ENCODE data around the gene DUSP23.

The DUSP23 gene

DNA sequence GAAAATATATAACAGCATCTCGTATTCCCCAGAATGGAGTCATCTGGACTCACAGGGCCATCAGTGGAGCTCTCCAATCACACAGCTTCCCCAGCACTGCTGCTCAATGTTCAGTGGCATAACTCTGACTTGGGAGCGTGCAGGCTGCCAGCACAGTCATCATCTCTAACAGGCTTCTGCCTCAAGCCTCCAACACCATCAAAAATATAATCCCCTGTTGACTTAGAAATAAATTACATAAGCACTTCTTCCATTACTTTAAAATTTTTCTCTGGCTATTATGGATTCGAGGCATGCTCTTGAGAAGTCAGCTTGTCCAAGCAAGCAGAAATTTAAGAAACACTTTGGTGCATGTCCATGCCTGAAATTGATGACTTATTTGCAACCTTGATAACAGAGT is 6.2 kb downstream of the DUSP23 start:
- no peak for DNase-seq

DNA sequence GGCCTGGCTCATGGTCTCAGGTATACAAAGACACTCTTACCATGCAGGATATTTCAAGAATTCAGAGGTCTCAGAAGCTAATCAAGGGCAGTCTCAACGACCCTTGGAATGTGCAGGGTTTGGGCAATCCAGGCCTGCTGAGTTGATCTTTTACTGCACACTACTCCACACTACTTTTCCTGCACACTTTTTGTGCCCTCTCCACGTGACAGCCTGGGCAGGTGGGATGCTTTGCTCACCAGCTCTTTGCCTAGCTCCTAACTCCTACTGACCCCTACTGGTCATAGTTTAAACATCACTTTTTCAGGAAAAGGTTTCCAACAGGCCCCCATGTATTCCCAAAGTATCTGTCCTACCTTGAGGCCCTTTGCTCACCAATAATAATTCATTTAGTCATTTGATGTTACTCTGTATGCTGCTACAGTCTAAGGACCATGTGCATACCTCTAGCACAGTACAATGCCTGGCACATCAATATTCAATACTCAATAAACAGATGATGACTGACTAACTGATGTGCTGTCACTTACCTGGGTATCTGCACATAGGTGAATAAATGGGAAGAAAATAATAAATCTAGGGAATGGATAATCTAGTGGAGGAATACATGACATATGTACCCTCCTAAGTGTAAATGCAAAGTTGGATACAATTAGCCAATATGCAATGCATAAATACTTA is 9.6 kb downstream of the DUSP23 start:
- DNase-seq: no peak

DNA sequence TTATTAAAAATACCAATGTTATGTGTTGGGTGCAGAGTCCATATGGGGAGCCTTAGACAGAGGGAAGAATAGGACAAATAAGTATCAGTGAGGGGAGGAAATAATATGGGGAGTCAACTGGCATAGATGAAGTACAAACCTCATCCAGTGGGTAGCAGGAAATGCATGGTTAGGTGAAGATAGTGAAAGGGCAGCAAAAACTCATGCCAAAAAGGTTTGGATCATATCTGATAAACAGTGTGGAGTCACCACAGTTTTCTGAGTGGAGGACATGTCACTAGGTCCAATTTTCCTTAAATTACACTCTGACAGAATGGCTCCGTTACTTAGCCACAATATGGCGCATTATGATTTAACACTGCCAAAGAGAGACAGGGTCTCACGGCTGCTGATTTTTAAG is 10.3 kb downstream of the DUSP23 start:
- DNase-seq: no peak

- DNase-seq: no peak
Measured at GRCh38 chr1:159791461-159791860, 10.7 kb downstream of the DUSP23 start.

DNA sequence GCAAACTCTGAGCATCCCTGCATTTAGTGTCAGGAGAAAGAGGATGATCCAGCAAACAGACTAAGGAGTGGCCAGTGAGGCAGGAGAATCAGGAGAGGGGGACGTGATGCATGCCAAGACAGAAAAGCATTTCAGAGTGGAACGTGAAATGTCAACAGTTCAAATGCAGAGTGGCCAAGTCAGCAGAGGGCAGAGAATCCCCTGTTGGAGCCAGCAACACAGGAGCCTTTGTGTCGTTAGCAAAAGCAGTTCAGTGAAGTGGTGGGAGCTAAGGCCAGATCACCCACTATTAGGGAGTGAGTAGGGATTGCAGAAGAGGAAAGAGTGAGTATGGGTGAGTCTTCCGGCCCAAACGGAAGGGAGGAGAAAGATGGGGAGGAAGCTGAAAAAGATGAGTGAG is 14.8 kb downstream of the DUSP23 start:
- DNase-seq: no peak

DNA sequence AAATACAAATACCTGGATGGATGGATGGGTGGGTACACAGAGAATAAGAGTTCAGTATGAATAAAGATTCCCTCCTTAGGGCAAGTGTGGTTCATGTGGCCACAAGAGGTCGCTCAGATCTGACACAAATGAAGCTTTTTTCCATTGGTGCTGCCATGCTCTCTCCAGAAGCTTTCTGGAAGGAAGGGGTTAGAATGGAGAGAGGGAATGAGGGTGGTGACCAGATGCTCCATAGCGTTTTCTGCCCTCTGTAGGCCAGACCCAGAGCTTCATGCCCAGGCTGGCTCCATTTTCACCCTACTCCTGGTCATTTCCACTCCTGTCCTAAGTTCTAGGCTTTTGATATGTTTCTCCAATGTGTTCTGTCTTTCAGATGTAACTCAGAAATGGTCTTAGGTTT is 18.1 kb downstream of the DUSP23 start:
- peak; percentile 51 for DNase-seq

DNA sequence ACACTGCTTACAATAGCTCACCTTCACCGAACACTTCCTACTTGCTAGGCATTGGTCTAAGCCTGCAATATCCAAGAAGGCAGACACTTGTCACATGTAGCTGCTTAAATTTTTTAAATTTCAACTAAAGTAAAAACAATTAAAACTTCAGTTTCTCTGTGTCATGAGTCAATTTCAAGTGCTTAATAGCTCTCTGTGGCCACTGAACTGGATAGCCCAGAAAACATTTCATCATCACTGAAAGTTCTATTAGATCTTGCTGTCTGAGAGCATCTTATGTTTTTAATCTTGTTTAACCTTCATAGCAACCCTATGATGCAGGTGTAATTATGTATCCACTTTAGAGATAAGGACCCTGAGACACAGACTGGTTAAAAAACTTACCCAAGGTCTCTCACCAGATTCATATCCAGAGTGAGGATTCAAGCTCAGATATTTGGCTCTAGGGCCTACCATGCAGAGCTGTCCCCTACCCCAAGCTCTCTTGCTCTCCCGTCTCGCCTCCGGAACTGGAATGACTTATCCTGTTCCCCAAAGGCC is 18.8 kb downstream of the DUSP23 start:
- no peak for DNase-seq

DNA sequence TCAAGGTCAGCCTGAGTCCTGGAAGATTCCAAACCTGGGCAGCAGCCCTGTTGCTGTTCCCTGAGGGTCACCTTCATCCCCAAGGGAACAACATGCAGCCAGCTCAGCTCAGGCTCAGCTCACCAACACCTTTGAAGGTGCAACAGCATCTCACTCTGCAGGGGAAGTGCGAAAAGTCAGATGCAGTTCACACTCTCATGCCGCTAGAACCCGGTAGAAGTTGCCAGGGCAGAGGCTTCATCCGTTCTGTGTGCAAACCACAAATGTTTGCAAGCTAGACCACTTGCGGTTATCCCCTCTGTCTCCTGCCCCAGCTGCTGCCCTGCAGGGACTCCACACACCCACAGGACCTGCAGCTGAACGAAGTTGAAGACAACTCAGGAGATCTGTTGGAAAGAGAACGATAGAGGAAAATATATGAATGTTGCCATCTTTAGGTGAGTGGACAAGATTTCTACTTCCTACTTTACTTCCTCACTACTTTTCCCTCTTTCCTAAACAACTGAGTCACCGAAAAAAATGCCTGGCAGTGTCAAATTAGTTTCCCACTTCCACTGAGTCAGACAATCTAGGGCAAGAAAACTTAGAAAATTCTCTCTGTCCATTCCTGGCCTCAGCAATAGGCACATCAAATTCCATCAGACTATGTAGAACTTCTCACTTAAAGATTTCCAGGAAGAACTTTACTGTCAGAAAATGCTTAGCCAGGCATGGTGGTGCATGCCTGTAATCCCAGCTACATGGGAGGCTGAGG is 19.6 kb downstream of the DUSP23 start:
- DNase-seq: no peak

GRCh38 chr1:159802111-159802510 is 21.3 kb downstream of the DUSP23 start, which contains the start of gene FCRL6:
FCRL6 (plus strand) TSS chr1:159802360; CDS start chr1:159802425, 65 bp downstream.
- DNase-seq: no peak

DNA sequence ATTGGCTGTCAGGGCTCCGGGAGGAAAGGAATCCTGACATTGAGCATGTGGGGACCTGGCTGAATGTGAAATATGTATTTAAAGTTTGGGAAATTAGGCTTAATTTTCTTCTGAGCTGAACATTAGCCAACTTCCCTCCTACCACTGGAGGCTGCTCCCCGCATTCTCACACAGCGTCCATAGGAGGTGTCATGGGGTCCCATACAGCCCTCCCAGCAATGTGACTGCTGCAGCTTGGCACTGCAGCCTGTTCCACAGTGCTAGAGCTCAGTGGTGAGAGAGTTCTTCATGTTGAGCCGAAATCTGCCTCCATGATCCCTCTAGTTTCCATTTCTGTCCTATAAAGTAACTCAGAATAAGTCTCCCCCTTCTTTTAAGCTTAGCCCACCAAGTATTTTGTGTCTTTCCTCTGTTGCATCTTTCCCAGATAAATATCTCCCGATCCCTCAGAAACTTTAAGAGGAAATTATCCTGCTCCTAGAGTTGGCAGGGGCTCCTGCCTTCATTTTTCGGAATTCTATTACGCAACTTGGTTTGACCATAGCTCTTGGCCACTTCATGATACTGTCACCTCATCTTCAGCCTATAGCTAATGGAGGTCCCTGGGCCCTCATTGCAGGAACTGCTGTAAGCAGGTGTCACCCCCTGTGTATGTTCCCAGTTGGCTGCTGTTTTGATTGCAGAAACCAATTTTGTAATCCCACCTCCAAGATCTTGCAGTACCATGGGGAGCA is 23.4 kb downstream of the DUSP23 start:
- no peak for DNase-seq

- DNase-seq: no peak
Measured at GRCh38 chr1:159804924-159805323, 24.2 kb downstream of the DUSP23 start.

GRCh38 chr1:159815926-159816325 is 35.2 kb downstream of the DUSP23 start:
- DNase-seq: no peak

- no peak for DNase-seq
Measured at GRCh38 chr1:159817276-159818041, 36.7 kb downstream of the DUSP23 start.

- DNase-seq: peak; percentile 16
Measured at GRCh38 chr1:159821171-159821867, 40.6 kb downstream of the DUSP23 start.

DNA sequence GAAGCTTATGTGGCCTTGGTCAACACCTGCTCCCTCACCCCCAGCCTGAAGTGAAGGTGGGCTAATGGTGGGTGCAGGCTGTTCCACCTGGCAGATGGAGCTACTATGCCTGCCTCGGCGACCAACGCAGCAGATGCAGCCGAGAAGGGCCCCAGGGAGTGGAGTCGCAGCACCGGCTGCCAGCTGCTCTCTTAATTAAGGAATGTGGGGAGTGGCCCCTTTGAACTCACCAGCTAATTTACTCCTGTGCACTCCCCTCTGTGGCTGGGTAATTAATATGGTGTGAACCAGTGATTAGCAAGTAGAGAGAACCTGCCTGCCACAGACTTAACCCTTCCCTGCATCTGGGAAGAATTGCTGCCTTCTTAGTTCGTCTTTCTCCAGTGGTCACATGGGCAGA is 42.6 kb downstream of the DUSP23 start:
- peak; percentile 41 for DNase-seq

GRCh38 chr1:159825564-159825963 is 44.8 kb downstream of the DUSP23 start:
- DNase-seq: no peak

DNA sequence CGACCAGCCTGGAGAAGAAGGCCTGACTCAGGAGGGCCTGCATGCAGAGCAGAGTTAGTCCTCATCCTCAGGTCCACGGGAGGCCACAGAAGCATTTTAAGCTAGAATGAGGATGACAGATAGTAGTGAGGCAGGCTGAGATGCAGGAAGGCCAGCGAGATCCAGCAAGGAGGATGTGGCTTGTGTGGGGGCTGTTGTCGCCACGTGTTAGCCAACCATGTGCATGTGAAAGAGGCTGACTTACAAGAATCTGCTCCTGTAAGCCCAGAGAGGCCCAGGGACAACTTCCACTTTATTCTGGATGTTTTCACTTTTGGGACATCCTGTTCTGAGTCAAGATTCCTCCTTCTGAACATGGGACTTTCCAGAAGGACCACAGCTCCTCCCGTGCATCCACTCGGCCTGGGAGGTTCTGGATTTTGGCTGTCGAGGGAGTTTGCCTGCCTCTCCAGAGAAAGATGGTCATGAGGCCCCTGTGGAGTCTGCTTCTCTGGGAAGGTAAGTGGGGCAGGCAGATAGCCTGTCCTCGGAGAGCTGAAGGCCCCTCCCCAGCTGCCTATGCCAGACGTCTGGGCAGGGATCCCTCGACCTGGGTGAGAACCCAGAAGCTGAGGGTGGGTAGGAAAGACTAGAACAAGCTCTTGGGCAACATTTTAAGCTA is 45.8 kb downstream of the DUSP23 start, which contains the start of gene SLAMF8:
Gene SLAMF8 (plus strand): TSS at position 433 of the 661 bp plus-strand sequence. CDS start 26 bp downstream, at position 459.
- no peak for DNase-seq

- DNase-seq: no peak
Measured at GRCh38 chr1:159827102-159827490, 46.3 kb downstream of the DUSP23 start.

GRCh38 chr1:159827549-159827948 is 46.8 kb downstream of the DUSP23 start:
- DNase-seq: no peak

DNA sequence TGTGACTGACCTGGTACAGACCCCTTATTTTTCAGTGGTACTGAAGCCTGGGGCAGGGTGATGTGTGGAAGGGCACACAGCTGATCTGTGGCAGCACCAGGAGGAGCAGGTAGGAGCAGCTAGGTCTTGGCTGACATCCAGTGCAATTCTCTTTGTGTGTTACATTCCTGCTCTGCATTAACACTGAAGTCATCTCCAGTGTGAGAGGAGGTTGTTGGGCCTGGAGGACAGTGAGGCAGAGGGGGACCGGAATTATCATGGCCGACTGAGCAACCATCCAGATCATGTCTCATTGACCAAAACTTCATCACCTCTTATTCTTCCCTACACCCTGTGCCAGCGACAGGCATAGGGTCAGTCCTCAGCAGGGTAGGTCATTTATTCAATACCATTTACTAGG is 47.4 kb downstream of the DUSP23 start:
- DNase-seq: no peak

GRCh38 chr1:159828581-159829272 is 48.0 kb downstream of the DUSP23 start:
- DNase-seq: no peak
